ENCODE data around the gene PPP1R16B. TPM values are rescaled to one million over a fixed set of nuclear protein-coding genes. Genes with fewer than 3 reads are reported as not detected.

PPP1R16B gene
- total and polyA plus RNA-seq, 10 of the 15 experiments (the other 5 are each of a cell fraction or from before 2014, with no cell fraction given): 13.4 to 90.2 (median 66.7) TPM

DNA sequence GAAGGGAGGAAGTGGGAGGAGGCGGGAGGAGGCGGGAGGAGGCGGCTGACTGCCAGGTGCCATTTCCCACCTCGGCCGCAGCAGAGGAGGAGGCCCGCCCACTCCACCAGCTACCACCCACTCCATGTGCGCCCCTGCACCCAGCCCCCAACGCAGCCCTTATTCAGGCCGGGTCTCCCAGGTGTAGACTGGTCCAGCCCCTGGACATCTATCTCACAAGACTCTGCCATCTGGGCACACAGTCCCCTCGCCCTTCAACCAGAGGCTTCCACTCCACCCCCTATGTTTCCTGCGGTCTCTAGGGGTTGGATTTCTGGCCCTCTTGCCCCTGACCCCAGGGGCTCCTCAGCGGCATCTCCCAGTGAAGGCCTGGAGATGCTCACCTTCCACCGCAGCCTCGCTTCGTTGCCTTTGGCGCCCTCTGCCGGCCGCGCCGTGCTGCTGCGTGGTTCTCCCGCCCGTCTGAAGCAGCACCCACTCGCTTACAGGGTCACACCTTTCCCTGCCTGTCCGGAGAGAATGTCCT is 88.1 kb downstream of the PPP1R16B start:
- ChIA-PET RAD21 (ENCODE audit: unreplicated experiment) (interaction anchor here (0.6 to 6.5 kb wide), 32 partner anchors 16 to 264 kb away, joined by 3 to 205 read pairs (median 7); partner anchors contain the start of genes ACTR5 and PPP1R16B), POLR2A (interaction anchor here (1.0 to 4.6 kb wide), 7 partner anchors 14 to 168 kb away, joined by 3 to 60 read pairs (median 27); partner anchors contain the start of gene PPP1R16B), CTCF (interaction anchor here (0.7 to 6.9 kb wide), 43 partner anchors 8 to 350 kb away, joined by 3 to 183 read pairs (median 4); partner anchors contain the start of genes ACTR5, DHX35, FAM83D and PPP1R16B), SMC1A (ENCODE audit: uncharacterized antibody, unreplicated experiment) (interaction anchor here (0.7 to 6.6 kb wide), 34 partner anchors 12 to 244 kb away, joined by 3 to 131 read pairs (median 6); partner anchors contain the start of genes ACTR5 and PPP1R16B)
- FAIRE-seq (peak; percentile 73), ATAC-seq (peak; percentile 81), DNase-seq (ENCODE audit: low read depth, low spot score) (peak; percentile 38)
- H3K9ac ChIP-seq (ENCODE audit: control insufficient read depth, insufficient read depth, low read length): peak overlapping the region; percentile 41
- no peaks in the 10 kb centered on the region for H3K27me3 ChIP-seq (replicated peaks in 1 of 2; ENCODE audit: control insufficient read depth in 2 of 2, insufficient read depth in 2 of 2, low read length in 1 of 2)
- H3K4me2 ChIP-seq (ENCODE audit: control insufficient read depth, insufficient read depth): peak overlapping the region; percentile 66
- peaks cover 50% of the 10 kb centered on the region for H3K4me1 ChIP-seq (ENCODE audit: control insufficient read depth, insufficient read depth, low read length)
- H3K36me3 ChIP-seq (ENCODE audit: control insufficient read depth in 2 of 2, insufficient read depth in 2 of 2, low read length in 1 of 2): peaks cover 37 to 38% of the 10 kb centered on the region in 2 experiments
- peak overlapping the region; percentile 45 for H2AFZ ChIP-seq (ENCODE audit: control insufficient read depth, low read depth, low read length)
- 2% methylated on average over 24 of the region's 25 CpGs for WGBS (ENCODE audit: insufficient coverage, insufficient replicate concordance, low lambda C conversion rate, missing lambda C conversion rate)
- no peaks in the 10 kb centered on the region for H4K20me1 ChIP-seq (ENCODE audit: control insufficient read depth, insufficient read depth)
- in situ Hi-C loops (cut with MboI) (no loop called here), intact Hi-C loops (cut with micrococcal nuclease; ENCODE audit: unreplicated experiment) (loop anchor here (1.0 kb wide), 3 partner anchors 84 to 247 kb away; no protein-coding TSS in a partner anchor)
- peak overlapping the region; percentile 91 for H3K27ac ChIP-seq (ENCODE audit: control insufficient read depth, insufficient read depth)
- no TSS peak for BruUV-seq (replicated peaks)
- no peak overlapping the region for H3K4me3 ChIP-seq
- no peaks in the 10 kb centered on the region for H3K9me3 ChIP-seq (replicated peaks; ENCODE audit: control insufficient read depth, insufficient read depth, low read length)
- peaks cover 18% of the 10 kb centered on the region for H3K79me2 ChIP-seq (ENCODE audit: control insufficient read depth, insufficient read depth, low read length)
- no peak for TF ChIP-seq MTA2 (IDR thresholded peaks at IDR 0.05; ENCODE audit: low read depth)
- TF ChIP-seq EGR1 (IDR thresholded peaks at IDR 0.05; ENCODE audit: borderline replicate concordance in 1 of 2, low read depth in 2 of 2, low read length in 2 of 2): peak in 1 of 2 experiments; percentile 91; a peak in 2 of 3 replicates
- TF ChIP-seq ZNF384 (IDR thresholded peaks at IDR 0.05; ENCODE audit: borderline replicate concordance, low read depth, low read length): peak; percentile 16; the same call in 1 of the 2 replicates
- 0 out of 2 replicates have a peak, but pooled peaks have one; percentile 64 for TF ChIP-seq WRNIP1 (IDR thresholded peaks at IDR 0.05; ENCODE audit: borderline replicate concordance, low read depth, low read length)
- TF ChIP-seq STAT1 (conservative IDR thresholded peaks at IDR 0.05): no peak
- peak; percentile 68; the same call in 1 of the 2 replicates for TF ChIP-seq EED (IDR thresholded peaks at IDR 0.05; ENCODE audit: low read depth)
- TF ChIP-seq NFIC (IDR thresholded peaks at IDR 0.05; ENCODE audit: low read depth, low read length): no peak
- TF ChIP-seq NBN (IDR thresholded peaks at IDR 0.05): 0 out of 2 replicates have a peak, but pooled peaks have one; percentile 46
- TF ChIP-seq, protein P1, sequence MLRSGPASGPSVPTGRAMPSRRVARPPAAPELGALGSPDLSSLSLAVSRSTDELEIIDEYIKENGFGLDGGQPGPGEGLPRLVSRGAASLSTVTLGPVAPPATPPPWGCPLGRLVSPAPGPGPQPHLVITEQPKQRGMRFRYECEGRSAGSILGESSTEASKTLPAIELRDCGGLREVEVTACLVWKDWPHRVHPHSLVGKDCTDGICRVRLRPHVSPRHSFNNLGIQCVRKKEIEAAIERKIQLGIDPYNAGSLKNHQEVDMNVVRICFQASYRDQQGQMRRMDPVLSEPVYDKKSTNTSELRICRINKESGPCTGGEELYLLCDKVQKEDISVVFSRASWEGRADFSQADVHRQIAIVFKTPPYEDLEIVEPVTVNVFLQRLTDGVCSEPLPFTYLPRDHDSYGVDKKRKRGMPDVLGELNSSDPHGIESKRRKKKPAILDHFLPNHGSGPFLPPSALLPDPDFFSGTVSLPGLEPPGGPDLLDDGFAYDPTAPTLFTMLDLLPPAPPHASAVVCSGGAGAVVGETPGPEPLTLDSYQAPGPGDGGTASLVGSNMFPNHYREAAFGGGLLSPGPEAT (IDR thresholded peaks at IDR 0.05; ENCODE audit: low read depth): no peak
- peak; percentile 95 for TF ChIP-seq RAD21 (IDR thresholded peaks at IDR 0.05; ENCODE audit: insufficient read depth, low read depth, low read length)
- TF ChIP-seq CBFB (IDR thresholded peaks at IDR 0.05; ENCODE audit: low read depth): peak; percentile 79
- TF ChIP-seq NR2F1 (conservative IDR thresholded peaks at IDR 0.05): peak; percentile 83
- no peak for TF ChIP-seq SMAD1 (IDR thresholded peaks at IDR 0.05; ENCODE audit: low read depth, partially characterized antibody)
- peak; percentile 33; the same call in 1 of the 2 replicates for TF ChIP-seq GATAD2B (conservative IDR thresholded peaks at IDR 0.05; ENCODE audit: low read depth)
- TF ChIP-seq IKZF1 (conservative IDR thresholded peaks at IDR 0.05): peak; percentile 80
- peak; percentile 97 for TF ChIP-seq SMC3 (IDR thresholded peaks at IDR 0.05; ENCODE audit: borderline replicate concordance, low read length)
- no peak for TF ChIP-seq MYB (IDR thresholded peaks at IDR 0.05; ENCODE audit: borderline replicate concordance, low read depth, low read length)
- TF ChIP-seq HDGF (IDR thresholded peaks at IDR 0.05): peak; percentile 35; the same call in 1 of the 2 replicates
- TF ChIP-seq BACH1 (IDR thresholded peaks at IDR 0.05; ENCODE audit: borderline replicate concordance): 0 out of 2 replicates have a peak, but pooled peaks have one; percentile 25
- TF ChIP-seq MTA3 (IDR thresholded peaks at IDR 0.05; ENCODE audit: borderline replicate concordance, low read length): no peak
- peak; percentile 18 to 53; a peak in 2 of 4 replicates for TF ChIP-seq BHLHE40 (IDR thresholded peaks at IDR 0.05; ENCODE audit: borderline replicate concordance in 1 of 2, low read depth in 2 of 2, low read length in 1 of 2)

Data from GM12878 (cell line).